GM12873 (cell line): ENCODE data around the gene RDH5.

Experiments
- TF ChIP-seq, protein P1 (sequence below): IDR thresholded peaks from 2 replicates; pipeline ENCODE4 v1.5.1; 2012; ENCODE audit warnings: low read depth, mild to moderate bottlenecking, moderate library complexity, low read length, control low read depth; ENCODE audit not compliant: insufficient read depth; ENCODE audit errors: missing control alignments

Gene RDH5

DNA sequence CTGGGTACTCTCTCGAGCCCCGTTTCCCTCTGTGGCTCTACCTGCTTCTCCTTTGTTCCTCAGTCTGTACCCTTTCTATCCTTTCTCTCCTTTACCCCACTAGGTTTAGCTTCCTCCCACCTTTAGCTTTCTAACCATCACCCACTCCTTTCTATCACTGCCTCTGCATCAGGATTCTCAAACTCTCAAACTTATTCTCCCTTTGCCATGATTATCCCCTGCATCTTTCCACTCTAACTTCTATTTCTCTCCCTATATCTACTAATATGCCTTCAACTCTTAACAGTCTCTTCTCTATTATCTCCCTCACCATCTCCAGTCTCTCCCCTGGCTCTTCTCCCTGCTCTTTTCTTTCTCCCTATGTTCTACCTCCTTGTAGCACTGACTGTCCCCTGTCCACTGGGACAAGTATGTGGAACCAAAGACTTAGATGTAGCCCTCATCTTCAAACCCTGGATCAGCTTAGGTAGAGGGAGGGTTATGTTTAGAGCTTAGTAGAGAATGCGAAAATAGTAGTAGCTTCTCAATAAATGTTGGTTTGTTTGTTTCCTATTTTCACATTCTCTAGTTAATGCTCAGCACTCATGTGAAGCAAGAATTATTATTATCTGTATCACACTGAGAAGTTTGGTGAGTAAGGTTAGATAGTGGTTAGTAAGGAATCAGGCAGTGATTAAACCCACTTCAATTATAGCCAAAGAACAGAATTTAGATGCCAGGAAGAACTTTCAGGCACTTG is 26.1 kb downstream of the RDH5 start:
- TF ChIP-seq, protein P1, sequence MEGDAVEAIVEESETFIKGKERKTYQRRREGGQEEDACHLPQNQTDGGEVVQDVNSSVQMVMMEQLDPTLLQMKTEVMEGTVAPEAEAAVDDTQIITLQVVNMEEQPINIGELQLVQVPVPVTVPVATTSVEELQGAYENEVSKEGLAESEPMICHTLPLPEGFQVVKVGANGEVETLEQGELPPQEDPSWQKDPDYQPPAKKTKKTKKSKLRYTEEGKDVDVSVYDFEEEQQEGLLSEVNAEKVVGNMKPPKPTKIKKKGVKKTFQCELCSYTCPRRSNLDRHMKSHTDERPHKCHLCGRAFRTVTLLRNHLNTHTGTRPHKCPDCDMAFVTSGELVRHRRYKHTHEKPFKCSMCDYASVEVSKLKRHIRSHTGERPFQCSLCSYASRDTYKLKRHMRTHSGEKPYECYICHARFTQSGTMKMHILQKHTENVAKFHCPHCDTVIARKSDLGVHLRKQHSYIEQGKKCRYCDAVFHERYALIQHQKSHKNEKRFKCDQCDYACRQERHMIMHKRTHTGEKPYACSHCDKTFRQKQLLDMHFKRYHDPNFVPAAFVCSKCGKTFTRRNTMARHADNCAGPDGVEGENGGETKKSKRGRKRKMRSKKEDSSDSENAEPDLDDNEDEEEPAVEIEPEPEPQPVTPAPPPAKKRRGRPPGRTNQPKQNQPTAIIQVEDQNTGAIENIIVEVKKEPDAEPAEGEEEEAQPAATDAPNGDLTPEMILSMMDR, result no peak

DNA sequence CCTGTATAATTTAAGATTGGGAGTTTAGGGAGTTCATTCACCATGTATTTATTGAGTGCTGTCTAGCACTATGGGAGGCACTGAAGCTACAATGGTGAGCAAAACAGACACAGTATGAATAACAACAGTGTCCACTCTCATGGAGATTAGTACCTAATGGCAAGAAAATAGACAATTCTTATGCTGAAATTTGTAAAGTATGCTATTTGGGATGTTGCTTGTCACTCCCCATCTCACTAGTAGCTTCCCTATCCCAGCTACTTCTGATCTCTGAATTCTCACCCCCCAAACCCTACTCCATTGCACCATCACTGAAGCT is 26.7 kb downstream of the RDH5 start:
- TF ChIP-seq, protein P1, result no peak

DNA sequence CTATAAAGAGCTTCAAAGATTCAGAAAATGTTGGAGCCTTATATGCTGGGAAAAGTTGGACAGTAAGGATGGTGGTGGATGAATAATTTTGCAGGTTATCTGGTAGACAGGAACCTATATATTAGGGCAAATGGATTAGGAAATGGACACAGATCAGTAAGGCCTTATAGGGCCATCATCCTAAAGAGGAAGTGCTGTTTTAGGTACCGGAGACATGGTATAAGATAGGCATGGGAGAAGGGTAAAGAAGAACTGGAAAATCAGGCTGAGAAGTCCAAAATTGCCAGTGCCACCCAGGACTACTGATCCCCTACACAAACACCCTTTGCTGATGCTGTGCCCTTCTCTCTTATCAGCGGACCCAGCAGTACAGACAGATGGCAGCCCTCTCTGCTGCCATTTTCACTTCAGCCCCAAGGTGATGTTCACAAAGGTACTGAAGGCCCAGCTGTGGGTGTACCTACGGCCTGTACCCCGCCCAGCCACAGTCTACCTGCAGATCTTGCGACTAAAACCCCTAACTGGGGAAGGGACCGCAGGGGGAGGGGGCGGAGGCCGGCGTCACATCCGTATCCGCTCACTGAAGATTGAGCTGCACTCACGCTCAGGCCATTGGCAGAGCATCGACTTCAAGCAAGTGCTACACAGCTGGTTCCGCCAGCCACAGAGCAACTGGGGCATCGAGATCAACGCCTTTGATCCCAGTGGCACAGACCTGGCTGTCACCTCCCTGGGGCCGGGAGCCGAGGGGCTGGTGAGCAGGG is 28.2 kb downstream of the RDH5 start:
- TF ChIP-seq, protein P1, result no peak

DNA sequence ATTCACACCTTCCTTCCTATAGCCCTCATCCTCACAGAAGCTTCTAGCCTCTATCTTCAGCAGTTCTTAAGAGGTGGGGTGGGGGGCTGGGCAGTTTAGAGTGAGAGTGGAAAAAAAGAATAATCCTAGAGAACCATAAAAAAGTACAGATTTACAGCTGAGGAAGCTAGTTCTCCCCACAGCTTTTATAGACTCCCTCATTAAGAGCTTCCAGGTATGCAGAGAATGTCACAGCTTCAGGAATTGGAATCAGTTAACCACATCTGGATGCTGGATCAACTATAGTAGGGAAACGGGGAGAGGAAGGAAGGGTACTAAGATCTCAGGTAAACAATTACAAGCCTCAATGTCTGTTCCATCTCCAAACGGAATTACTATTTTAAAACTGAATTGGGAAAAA is 35.1 kb downstream of the RDH5 start:
- TF ChIP-seq, protein P1, result no peak

DNA sequence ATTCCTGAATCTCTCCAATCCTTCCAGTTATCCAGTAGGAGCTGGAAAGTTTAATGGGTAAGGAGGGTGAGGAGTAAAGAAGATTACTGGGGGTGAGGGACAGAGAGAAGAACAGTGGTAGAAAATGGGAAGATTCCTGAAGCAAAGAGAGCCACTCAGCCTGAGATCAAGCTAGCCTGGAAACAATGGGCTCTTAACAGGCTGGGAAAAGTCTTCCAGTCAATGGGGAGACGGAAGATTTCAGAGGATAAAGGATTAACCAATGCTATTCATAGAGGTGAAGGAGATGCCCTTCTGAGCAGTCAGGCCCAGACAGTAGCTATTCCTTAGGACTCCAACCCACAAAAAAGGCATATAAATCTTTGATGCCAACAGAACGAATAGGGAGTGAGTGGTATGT is 37.5 kb downstream of the RDH5 start:
- TF ChIP-seq, protein P1, result no peak

DNA sequence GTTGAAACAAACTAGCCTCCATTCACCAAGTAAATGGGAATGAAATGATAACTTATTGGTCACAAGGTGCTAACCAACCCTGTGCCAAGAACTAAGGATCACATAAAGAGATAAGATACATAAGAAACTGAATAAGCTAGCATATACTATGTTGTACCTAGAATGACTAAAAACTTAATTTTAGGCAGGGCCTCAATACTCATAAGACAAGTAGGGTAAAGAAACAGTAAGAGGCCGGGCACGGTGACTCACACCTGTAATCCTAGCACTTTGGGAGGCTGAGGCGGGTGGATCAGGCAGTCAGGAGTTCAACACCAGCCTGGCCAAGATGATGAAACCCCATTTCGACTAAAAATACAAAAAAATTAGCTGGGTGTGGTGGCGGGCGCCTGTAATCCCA is 40.5 kb downstream of the RDH5 start:
- TF ChIP-seq, protein P1, result no peak

DNA sequence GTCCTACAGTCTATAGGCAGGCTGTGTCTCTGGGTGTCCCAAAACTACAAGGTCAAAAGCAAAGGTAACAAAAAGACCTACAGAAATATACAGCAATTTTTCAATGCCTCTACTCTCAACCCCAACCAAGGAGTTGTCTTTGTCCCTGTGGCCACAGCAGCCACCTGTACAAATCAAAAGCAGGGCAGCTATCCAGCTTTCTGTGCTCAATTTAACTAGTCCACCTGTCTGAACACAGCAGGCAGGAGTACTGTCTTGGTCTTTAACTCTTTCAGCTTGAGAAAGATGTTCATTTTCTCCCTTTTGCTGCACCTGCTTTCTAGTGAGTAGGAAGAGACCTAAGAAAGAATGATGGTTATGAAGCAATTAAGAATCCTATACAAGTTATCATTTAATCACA is 42.5 kb downstream of the RDH5 start:
- TF ChIP-seq, protein P1, result no peak
